NCI-H510A (cell line): ENCODE measurements around the gene TTC28.
"Not testable (repeated sequence)": the region's sequence is repeated elsewhere in the genome, so short reads cannot be mapped to it uniquely, and the experiment has no call there.

ENCODE experiments used
- DNase-seq: peaks from one replicate; lab custom pipeline; 2025; lab: John Stamatoyannopoulos, UW

Gene TTC28

DNA sequence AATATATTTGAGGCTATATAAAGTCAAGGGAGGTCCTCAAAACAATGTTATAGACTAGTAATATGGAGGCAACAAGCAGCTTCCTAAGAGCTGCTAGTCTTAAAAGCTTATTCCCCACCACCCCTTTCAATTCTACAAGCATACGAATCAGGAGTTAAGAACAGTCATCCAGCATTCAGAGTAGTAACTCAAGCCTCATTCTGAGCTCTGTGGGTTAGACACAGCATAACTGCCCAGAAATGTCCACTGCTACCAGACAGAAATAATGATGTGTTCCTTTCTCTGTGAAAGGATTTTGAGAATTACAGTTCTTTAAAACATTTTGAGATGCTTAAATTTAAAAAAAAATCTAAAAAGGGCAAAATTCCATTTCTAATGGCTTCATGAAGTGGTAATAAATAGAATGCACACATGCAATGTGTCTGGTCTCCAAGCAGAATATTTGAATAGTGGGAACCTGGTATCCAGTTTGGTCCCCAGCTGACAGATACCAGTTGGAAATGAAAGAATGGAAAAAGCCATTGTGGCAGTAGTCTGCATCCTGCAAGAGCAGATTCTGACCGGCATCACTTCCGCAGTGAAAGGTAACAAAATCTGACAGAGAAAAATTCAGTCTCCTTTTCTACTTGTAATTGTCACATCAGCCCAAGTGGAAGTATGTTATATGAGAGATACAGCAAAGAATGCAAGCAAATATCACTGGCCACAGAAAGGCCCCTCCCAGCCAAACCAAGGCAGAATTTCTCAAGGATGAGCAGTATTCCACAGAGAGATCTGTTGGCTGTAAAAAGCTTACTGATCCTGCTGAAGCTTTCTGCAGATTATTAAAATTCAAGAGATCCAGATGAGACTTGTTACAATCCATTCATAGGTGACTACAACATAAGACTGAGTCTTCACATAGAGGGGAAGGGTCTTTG, 449.8 kb downstream of the TTC28 start:
- no peak for DNase-seq

DNA sequence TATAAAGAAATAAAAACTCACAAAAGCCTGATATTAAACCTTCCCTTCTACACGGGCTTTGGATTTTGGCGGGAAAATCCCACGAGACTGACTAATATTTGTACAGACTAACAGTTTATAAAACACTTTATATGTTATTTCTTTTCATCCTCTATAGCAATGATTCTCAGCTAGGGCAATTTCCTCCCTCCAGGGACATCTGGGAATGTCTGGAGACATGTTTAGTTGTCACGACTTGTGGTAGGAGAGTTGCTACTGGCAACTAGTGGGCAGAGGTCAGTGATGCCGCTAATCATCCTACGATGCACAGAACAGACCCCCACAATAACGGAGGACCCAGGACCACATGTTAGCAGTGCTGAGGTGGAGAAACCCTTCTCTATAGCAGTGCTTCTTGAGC, 455.8 kb downstream of the TTC28 start:
- DNase-seq = no peak

GRCh38 chr22:28222976-28223745, 456.5 kb downstream of the TTC28 start:
- no peak for DNase-seq

GRCh38 chr22:28222571-28222970, 457.1 kb downstream of the TTC28 start:
- DNase-seq = no peak

- DNase-seq = no peak
These were observed 457.6 kb downstream of the TTC28 start for GRCh38 chr22:28222052-28222451.

- no peak for DNase-seq
These were observed 458.8 kb downstream of the TTC28 start for GRCh38 chr22:28220626-28221363.

DNA sequence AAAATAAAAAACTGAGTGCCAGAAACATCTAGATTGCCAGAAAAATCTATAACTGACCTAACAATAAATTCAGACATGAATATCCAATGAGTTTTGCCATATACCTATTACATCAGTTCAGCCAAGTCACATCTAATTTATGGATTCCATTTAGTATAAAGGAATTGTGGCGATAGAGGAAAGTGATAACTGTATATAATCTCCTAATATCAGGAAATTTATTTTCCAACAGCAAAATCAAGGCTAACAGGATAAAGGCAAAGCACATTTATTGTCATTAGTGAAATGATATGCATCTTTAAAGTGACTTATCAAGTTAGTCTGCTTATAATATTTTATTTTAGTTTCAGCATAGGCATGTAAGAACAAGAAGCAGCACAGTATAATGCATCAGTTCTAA, 462.4 kb downstream of the TTC28 start:
- DNase-seq = no peak

GRCh38 chr22:28214750-28215149, 464.9 kb downstream of the TTC28 start:
- DNase-seq = not testable (repeated sequence)

DNA sequence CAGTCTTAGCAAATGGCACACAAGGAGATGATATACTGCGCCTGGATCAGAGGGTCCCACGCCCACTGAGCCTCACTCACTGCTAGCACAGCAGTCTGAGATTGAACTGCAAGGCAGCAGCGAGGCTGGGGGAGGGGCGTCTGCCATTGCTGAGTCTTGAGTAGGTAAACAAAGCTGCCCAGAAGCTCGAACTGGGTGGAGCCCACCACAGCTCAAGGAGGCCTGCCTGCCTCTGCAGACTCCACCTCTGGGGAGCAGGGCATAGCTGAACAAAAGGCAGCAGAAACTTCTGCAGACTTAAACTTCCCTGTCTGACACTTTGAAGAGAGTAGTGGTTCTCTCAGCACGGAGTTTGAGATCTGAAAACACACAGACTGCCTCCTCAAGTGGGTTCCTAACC, 470.2 kb downstream of the TTC28 start:
- DNase-seq = not testable (repeated sequence)

DNA sequence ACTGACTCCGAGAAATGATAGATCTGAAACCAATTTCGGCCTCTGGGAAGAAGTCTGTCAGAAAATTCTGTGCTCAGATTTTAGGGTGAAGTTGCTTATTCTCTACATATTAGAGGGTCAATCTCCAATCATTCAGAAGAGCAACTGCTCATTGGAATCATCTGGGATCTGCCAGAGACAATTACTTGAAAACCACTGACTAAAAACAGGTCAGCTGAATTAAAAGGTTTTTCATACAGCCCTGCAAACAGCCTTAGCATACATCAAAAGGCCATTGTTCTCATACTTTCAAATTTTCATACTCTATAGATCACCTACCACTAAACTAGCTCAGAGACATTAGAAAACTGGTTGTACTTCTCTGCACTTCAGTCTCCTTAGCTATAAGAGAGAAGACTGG, 470.9 kb downstream of the TTC28 start:
- no peak for DNase-seq

- no peak for DNase-seq
These were observed 471.6 kb downstream of the TTC28 start for GRCh38 chr22:28208036-28208435.

DNA sequence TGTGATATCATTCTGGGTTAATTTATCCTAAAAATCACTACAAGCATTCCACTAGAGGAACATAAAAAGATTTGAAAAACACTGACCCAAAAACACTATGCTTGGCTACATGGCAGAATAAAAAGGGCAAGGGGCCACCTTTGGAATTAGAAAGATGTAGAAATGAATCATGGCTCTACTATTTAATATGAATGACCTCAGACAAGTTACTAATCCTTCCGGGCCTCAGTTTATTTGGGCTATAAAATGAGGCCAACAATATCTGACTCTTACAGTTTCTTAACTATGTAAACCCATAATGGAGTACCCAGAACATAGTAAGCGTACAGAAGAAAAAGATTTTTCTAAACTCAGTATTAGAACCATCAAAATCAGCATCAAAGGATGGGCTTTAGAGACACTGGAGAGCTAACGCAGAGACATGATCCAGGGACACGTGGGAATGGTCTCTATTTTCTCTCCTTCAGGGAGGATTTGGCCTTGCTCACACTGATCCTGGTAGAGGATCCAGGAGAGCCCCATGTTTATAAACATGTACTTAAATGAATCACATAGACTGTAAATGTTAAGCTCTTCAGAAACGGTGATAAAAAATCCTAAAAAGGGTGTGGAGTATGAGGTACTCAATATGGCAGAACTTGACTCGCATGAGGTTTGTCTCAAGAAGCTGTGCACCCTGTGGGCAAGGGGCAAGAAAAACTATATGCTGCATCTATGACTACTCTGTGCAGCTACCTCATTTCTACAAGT, 472.2 kb downstream of the TTC28 start:
- no peak for DNase-seq

GRCh38 chr22:28205926-28206325, 473.7 kb downstream of the TTC28 start:
- DNase-seq = no peak

DNA sequence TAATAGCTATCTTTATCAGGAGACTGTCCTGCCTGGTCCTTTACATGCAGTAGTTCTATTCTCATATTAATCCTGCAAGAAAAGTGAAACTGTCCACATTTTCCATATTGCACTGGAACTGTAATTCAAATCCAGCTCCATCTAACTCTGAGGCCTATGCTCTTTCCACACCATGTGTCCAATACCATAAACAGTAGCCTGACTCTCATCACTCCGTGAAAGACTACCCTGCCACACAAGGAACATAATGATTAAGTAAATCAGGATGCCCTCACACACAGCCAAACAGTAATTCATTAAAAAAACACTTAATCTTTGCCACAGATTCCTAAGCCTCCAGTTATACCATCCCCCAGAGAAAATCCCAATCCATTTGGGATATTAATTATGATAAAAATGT, 475.3 kb downstream of the TTC28 start:
- no peak for DNase-seq

DNA sequence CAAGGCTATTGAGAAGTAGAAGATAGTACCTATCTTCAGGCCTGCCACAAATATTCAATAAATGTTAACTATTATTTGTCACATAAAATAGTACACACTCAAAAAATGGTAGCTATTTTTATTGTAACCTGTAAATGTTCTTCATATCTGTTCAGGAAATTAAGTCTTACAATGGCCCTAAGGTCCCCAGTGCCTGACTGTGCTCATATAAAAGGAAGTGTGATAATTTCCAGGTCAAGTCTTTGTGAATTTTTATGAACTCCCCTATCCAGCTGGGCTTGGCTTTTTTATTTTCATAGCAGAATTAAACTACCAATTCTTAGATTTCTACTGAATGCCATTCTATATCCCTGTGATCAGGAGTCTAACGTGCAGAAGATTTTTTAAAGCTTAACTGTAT, 476.4 kb downstream of the TTC28 start:
- no peak for DNase-seq

GRCh38 chr22:28198692-28199091, 480.9 kb downstream of the TTC28 start:
- no peak for DNase-seq

- not testable (repeated sequence) for DNase-seq
These were observed 488.1 kb downstream of the TTC28 start for GRCh38 chr22:28191571-28191970.

GRCh38 chr22:28188178-28188879, 491.3 kb downstream of the TTC28 start:
- DNase-seq = no peak

GRCh38 chr22:28187612-28188011, 492.0 kb downstream of the TTC28 start:
- DNase-seq = no peak

GRCh38 chr22:28186641-28187040, 493.0 kb downstream of the TTC28 start:
- no peak for DNase-seq

- no peak for DNase-seq
These were observed 494.5 kb downstream of the TTC28 start for GRCh38 chr22:28185130-28185529.
